Measurements from ENCODE around the gene TFCP2L1.

GRCh38 chr2:121211689-121212151 is 73.3 kb downstream of the TFCP2L1 start:
- TF ChIP-seq CTCF (IDR thresholded peaks at IDR 0.05; ENCODE audit: insufficient read depth, low read depth, low read length) (no peak), EZH2 (IDR thresholded peaks at IDR 0.05; ENCODE audit: insufficient read depth, low read length) (no peak)
